Suprapubic skin (tissue), 4 donors: Measurements from ENCODE around the gene TSPEAR.

Experiments
- CTCF ChIP-seq, 2 donors: fragments of 200-600 bp in 1 of 2; fragments of 450-650 bp in 1 of 2; sonication (generic) in 1 of 2; IDR thresholded peaks; one replicate each; pipeline ENCODE4 v1.5.1; 2016 to 2019; ENCODE audit warnings: antibody characterized with exemption in 2 of 2, mild to moderate bottlenecking in 1 of 2, moderate library complexity in 1 of 2
- EP300 ChIP-seq: sonication (generic); formaldehyde crosslinking; IDR thresholded peaks from one replicate; pipeline ENCODE4 v1.6.1; 2017; ENCODE audit warnings: antibody characterized with exemption
- POLR2A ChIP-seq, 2 donors: fragments of 450-650 bp; IDR thresholded peaks; one replicate each; pipeline ENCODE4 v1.6.1; 2017; ENCODE audit warnings: antibody characterized with exemption in 2 of 2, mild to moderate bottlenecking in 2 of 2, moderate library complexity in 2 of 2
- POLR2AphosphoS5 ChIP-seq, 3 donors: sonication (generic); formaldehyde crosslinking; IDR thresholded peaks; one replicate each; pipeline ENCODE4 v1.6.1; 2017; ENCODE audit warnings: antibody characterized with exemption in 3 of 3

- no peak for TF ChIP-seq EP300
- TF ChIP-seq CTCF (IDR thresholded peaks at IDR 0.05), result no peak
- TF ChIP-seq POLR2AphosphoS5 (IDR thresholded peaks at IDR 0.05), result no peak
- no peak for TF ChIP-seq POLR2A (IDR thresholded peaks at IDR 0.05)
Measured at GRCh38 chr21:44525391-44526095, 185.8 kb downstream of the TSPEAR start.
